IMR-90 (cell line): ENCODE results near the gene PRKCB. TPM values are rescaled to one million over a fixed set of nuclear protein-coding genes. Genes with fewer than 3 reads are reported as not detected.

Experiments used
- ATAC-seq: fragments of 200-7000 bp; cut with Tn5 transposase; 2 replicates; pipeline ENCODE4 v1.9.1; 2020; ENCODE audit warnings: low read depth, mild to moderate bottlenecking, moderate library complexity
- BruUV-seq: library from RNA; stranded (reverse); fragments of 400-500 nt; replicated peaks from 2 replicates; lab custom pipeline; 2021; lab: Mats Ljungman, UMichigan
- CTCF ChIA-PET: fragments of 300-600 bp; formaldehyde crosslinking; extraction: SDS; loops from one replicate; lab custom pipeline; 2021; ENCODE audit warnings: antibody characterized with exemption; lab: Yijun Ruan, JAX
- POLR2A ChIA-PET: fragments of 300-600 bp; sonication (Branson Sonifier 250); formaldehyde crosslinking; loops from one replicate; lab custom pipeline; 2022; ENCODE audit warnings: antibody characterized with exemption; ENCODE audit not compliant: unreplicated experiment; lab: Charles Lee
- DNase-seq: peaks from one replicate; pipeline ENCODE4 v3.0.0; 2013
- H2AFZ ChIP-seq: replicated peaks from 2 replicates; pipeline ENCODE3; 2013; ENCODE audit warnings: low read length, mild to moderate bottlenecking; ENCODE audit not compliant: poor library complexity
- H2AK5ac ChIP-seq: 2 replicates; pipeline ENCODE4 v1.6.1; 2013; ENCODE audit warnings: low read depth, low read length, inconsistent platforms
- H2AK9ac ChIP-seq: replicated peaks from 2 replicates; pipeline ENCODE3; 2013; ENCODE audit warnings: mild to moderate bottlenecking, low read depth, low read length, moderate library complexity; ENCODE audit not compliant: poor library complexity
- H2BK120ac ChIP-seq: 2 replicates; pipeline ENCODE4 v1.6.1; 2013; ENCODE audit warnings: low read depth, low read length, inconsistent platforms
- H2BK15ac ChIP-seq: 3 replicates; pipeline ENCODE4 v1.6.1; 2013; ENCODE audit warnings: low read depth, low read length, inconsistent platforms
- H2BK20ac ChIP-seq: 2 replicates; pipeline ENCODE4 v1.6.1; 2013; ENCODE audit warnings: low read depth, mild to moderate bottlenecking, inconsistent platforms, low read length, moderate library complexity
- H2BK5ac ChIP-seq: 2 replicates; pipeline ENCODE4 v1.6.1; 2013; ENCODE audit warnings: mild to moderate bottlenecking, low read depth, low read length, inconsistent platforms; ENCODE audit not compliant: poor library complexity, severe bottlenecking
- H3K14ac ChIP-seq: replicated peaks from 2 replicates; pipeline ENCODE4 v1.6.1; 2013; ENCODE audit warnings: low read depth, low read length, inconsistent platforms
- H3K18ac ChIP-seq: 2 replicates; pipeline ENCODE4 v1.6.1; 2013; ENCODE audit warnings: low read depth, low read length, control low read depth
- H3K23ac ChIP-seq: 2 replicates; pipeline ENCODE4 v1.6.1; 2013; ENCODE audit warnings: low read depth, low read length, inconsistent platforms
- H3K27ac ChIP-seq: 2 replicates; pipeline ENCODE4 v1.5.1; 2013; ENCODE audit warnings: mild to moderate bottlenecking, control low read depth, low read length; ENCODE audit not compliant: insufficient read depth
- H3K27me3 ChIP-seq: 2 replicates; pipeline ENCODE4 v1.6.1; 2013; ENCODE audit warnings: low read length; ENCODE audit not compliant: control insufficient read depth, insufficient read depth
- H3K36me3 ChIP-seq: 2 replicates; pipeline ENCODE4 v1.6.1; 2013; ENCODE audit warnings: low read length, mixed read lengths; ENCODE audit not compliant: control insufficient read depth, insufficient read depth
- H3K4ac ChIP-seq: 2 replicates; pipeline ENCODE4 v1.6.1; 2013; ENCODE audit warnings: low read depth, low read length, inconsistent platforms
- H3K4me1 ChIP-seq: 2 replicates; pipeline ENCODE4 v1.6.1; 2013; ENCODE audit warnings: low read length, mixed read lengths; ENCODE audit not compliant: control insufficient read depth, insufficient read depth
- H3K4me2 ChIP-seq: 2 replicates; pipeline ENCODE4 v1.6.1; 2013; ENCODE audit warnings: low read depth, mild to moderate bottlenecking, control low read depth, low read length, moderate library complexity
- H3K4me3 ChIP-seq: 2 replicates; pipeline ENCODE4 v1.5.1; 2013; ENCODE audit warnings: low read depth, mild to moderate bottlenecking, control low read depth, low read length, moderate library complexity; ENCODE audit not compliant: insufficient read depth
- H3K56ac ChIP-seq: 2 replicates; pipeline ENCODE4 v1.6.1; 2013; ENCODE audit warnings: low read length, inconsistent platforms; ENCODE audit not compliant: insufficient read depth; ENCODE audit errors: extremely low read depth
- H3K79me1 ChIP-seq, 2 experiments: 2 replicates each; pipeline ENCODE4 v1.6.1; 2013; ENCODE audit warnings: low read length in 2 of 2, inconsistent platforms in 1 of 2, low read depth in 1 of 2
- H3K9ac ChIP-seq: 2 replicates; pipeline ENCODE4 v1.6.1; 2013; ENCODE audit warnings: low read depth, low read length, control low read depth
- H3K9me1 ChIP-seq: 2 replicates; pipeline ENCODE4 v1.6.1; 2013; ENCODE audit warnings: low read length, inconsistent platforms; ENCODE audit not compliant: insufficient read depth
- H3K9me3 ChIP-seq: 2 replicates; pipeline ENCODE4 v1.6.1; 2013; ENCODE audit warnings: low read length; ENCODE audit not compliant: control insufficient read depth, insufficient read depth
- H4K20me1 ChIP-seq: 2 replicates; pipeline ENCODE4 v1.6.1; 2013; ENCODE audit warnings: low read length, inconsistent platforms; ENCODE audit not compliant: insufficient read depth
- H4K5ac ChIP-seq: 2 replicates; pipeline ENCODE4 v1.6.1; 2013; ENCODE audit warnings: mild to moderate bottlenecking, low read depth, low read length, control low read depth
- H4K8ac ChIP-seq, 2 experiments: 2 replicates each; pipeline ENCODE4 v1.6.1; 2013; ENCODE audit warnings: low read depth in 2 of 2, low read length in 2 of 2, control low read depth in 1 of 2, inconsistent platforms in 1 of 2
- H4K91ac ChIP-seq: 2 replicates; pipeline ENCODE4 v1.6.1; 2013; ENCODE audit warnings: low read depth, low read length, inconsistent platforms; ENCODE audit not compliant: insufficient read depth
- ELK1 ChIP-seq: fragments of 150-350 bp; IDR thresholded peaks from 2 replicates; pipeline ENCODE4 v1.6.1; 2016; ENCODE audit warnings: low read depth, mild to moderate bottlenecking, low read length, moderate library complexity, borderline replicate concordance
- WGBS, 2 experiments: methylation state at CpG; one replicate each; pipeline versions ENCODE4 v1.1.5 to v1.1.7; 2013; ENCODE audit warnings: missing lambda C conversion rate in 2 of 2; ENCODE audit not compliant: insufficient read length in 1 of 2; ENCODE audit errors: extremely low coverage in 2 of 2; 5-methylcytosine and 5-hydroxymethylcytosine counted together
- dilution Hi-C: fragments of 300-500 bp; cut with HindIII; formaldehyde crosslinking; loops from one replicate; pipeline ENCODE4 v1.14.3; 2018; ENCODE audit warnings: low sequenced_read_pairs; ENCODE audit not compliant: unreplicated experiment
- in situ Hi-C: fragments of 300-500 bp; cut with MboI; formaldehyde crosslinking; loops from 3 replicates; pipeline ENCODE4 v1.14.3; 2019; ENCODE audit warnings: low sequenced_read_pairs, inconsistent platforms, mixed read lengths
- intact Hi-C: fragments of 100-400 bp; cut with micrococcal nuclease; formaldehyde crosslinking; loops from 2 replicates; pipeline ENCODE4 v1.10.0; 2022
- polyA plus RNA-seq, 3 experiments: library from polyadenylated mRNA; depleted of rRNA; stranded (reverse); fragments of >200 nt; gene quantifications; 2 replicates each; pipeline ENCODE4 v1.2.3, GENCODE V29; 2012; ENCODE audit warnings: low replicate concordance in 1 of 3
- total RNA-seq: library from RNA; depleted of rRNA; stranded (reverse); fragments of >200 nt; gene quantifications from 2 replicates; pipeline ENCODE4 v1.2.3, GENCODE V29; 2012

Gene PRKCB
- total and polyA plus RNA-seq, 2 of the 4 experiments (the other 2 are of a cell fraction), result under 0.01 TPM; not detected in 1

- dilution Hi-C loops (no loop called here), in situ Hi-C loops (no loop called here), intact Hi-C loops (no loop called here)
- Histone ChIP-seq H2AFZ (no peak overlapping the region), H2AK9ac (no peak overlapping the region), H4K5ac (no peak overlapping the region), H3K18ac (no peak overlapping the region), H3K36me3 (no peaks in the 10 kb centered on the region), H3K23ac (no peak overlapping the region), H3K27me3 (no peaks in the 10 kb centered on the region; the same call in 1 of the 2 replicates), H3K14ac (no peak overlapping the region), H3K79me1 (no peaks in the 10 kb centered on the region), H2BK20ac (no peak overlapping the region), H3K56ac (no peak overlapping the region), H3K4me1 (no peaks in the 10 kb centered on the region), H4K20me1 (no peaks in the 10 kb centered on the region), H3K9me3 (no peaks in the 10 kb centered on the region), H2AK5ac (no peak overlapping the region), H4K91ac (no peak overlapping the region), H4K8ac (no peak overlapping the region), H3K9me1 (no peaks in the 10 kb centered on the region), H3K4me2 (no peak overlapping the region), H2BK120ac (no peak overlapping the region), H2BK15ac (no peak overlapping the region), H3K27ac (no peak overlapping the region), H2BK5ac (no peak overlapping the region), H3K4me3 (no peak overlapping the region), H3K4ac (no peak overlapping the region), H3K9ac (no peak overlapping the region)
- ChIA-PET CTCF (no interaction called here), POLR2A (no interaction called here)
- BruUV-seq, result no TSS peak
- WGBS, 2 experiments, result no CpG with 5 or more reads among the region's 17 CpGs
- TF ChIP-seq ELK1, result no peak
- ATAC-seq, result no peak
- no peak for DNase-seq
These were observed 199.5 kb downstream of the PRKCB start for GRCh38 chr16:24035127-24035842.
